Measurements from ENCODE around the gene IRX6.

IRX6 gene

GRCh38 chr16:55340445-55340844, 16.4 kb downstream of the IRX6 start:
- no peaks in the 10 kb centered on the region for H3K79me2 ChIP-seq (ENCODE audit: insufficient read depth, low read depth)
- no peaks in the 10 kb centered on the region for H4K20me1 ChIP-seq (ENCODE audit: insufficient read depth)
- TF ChIP-seq CTCF (conservative IDR thresholded peaks at IDR 0.05; ENCODE audit: low read depth, low read length), result no peak
- H3K27me3 ChIP-seq (ENCODE audit: insufficient read depth, low read depth), result no peaks in the 10 kb centered on the region
- H2AFZ ChIP-seq (ENCODE audit: low read depth), result no peak overlapping the region
- H3K4me2 ChIP-seq, result no peak overlapping the region
- H3K36me3 ChIP-seq (ENCODE audit: insufficient read depth), result no peaks in the 10 kb centered on the region
- no peaks in the 10 kb centered on the region for H3K4me1 ChIP-seq (ENCODE audit: low read depth, poor library complexity, severe bottlenecking)
- H3K27ac ChIP-seq, result no peak overlapping the region
- H3K9ac ChIP-seq, result no peak overlapping the region
- H3K4me3 ChIP-seq (IDR thresholded peaks at IDR 0.05; ENCODE audit: insufficient read depth, low read depth, low read length), result no peak overlapping the region

- no peaks in the 10 kb centered on the region for H3K79me2 ChIP-seq (ENCODE audit: insufficient read depth, low read depth)
- H3K4me2 ChIP-seq, result no peak overlapping the region
Observed at GRCh38 chr16:55341681-55342080, 17.7 kb downstream of the IRX6 start.

DNA sequence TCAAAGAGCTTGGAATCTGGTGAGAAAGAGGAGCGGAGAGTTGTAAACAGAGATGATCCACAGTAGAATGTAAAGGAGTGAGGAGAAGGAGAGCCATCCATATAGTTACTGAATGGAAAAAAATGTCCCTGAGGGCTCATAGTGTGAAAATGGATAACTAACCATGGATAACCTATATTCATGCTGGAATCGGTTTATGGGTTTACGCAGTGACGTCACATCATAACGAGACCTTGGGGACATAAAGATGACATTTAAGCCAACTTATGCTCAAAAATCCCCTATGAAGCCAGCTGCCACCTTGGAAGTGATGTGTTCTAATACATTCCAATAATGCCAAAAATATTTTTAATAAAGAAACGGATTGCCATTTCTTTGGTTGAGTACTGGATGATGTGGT, 22.5 kb downstream of the IRX6 start:
- Histone ChIP-seq H3K9ac (no peak overlapping the region), H3K79me2 (ENCODE audit: insufficient read depth, low read depth) (no peaks in the 10 kb centered on the region), H3K36me3 (ENCODE audit: insufficient read depth) (no peaks in the 10 kb centered on the region), H3K4me2 (no peak overlapping the region), H3K27me3 (ENCODE audit: insufficient read depth, low read depth) (no peaks in the 10 kb centered on the region), H3K4me3 (IDR thresholded peaks at IDR 0.05; ENCODE audit: insufficient read depth, low read depth, low read length) (no peak overlapping the region), H3K27ac (no peak overlapping the region), H2AFZ (ENCODE audit: low read depth) (no peak overlapping the region), H3K4me1 (ENCODE audit: low read depth, poor library complexity, severe bottlenecking) (no peaks in the 10 kb centered on the region), H4K20me1 (ENCODE audit: insufficient read depth) (no peaks in the 10 kb centered on the region)
- TF ChIP-seq CTCF (conservative IDR thresholded peaks at IDR 0.05; ENCODE audit: low read depth, low read length), result no peak

More at GRCh38 chr16:55341681-55342080, 17.7 kb downstream of the IRX6 start:
- Histone ChIP-seq H3K4me1 (ENCODE audit: low read depth, poor library complexity, severe bottlenecking) (no peaks in the 10 kb centered on the region), H4K20me1 (ENCODE audit: insufficient read depth) (no peaks in the 10 kb centered on the region), H3K4me3 (IDR thresholded peaks at IDR 0.05; ENCODE audit: insufficient read depth, low read depth, low read length) (no peak overlapping the region), H3K9ac (no peak overlapping the region), H3K36me3 (ENCODE audit: insufficient read depth) (no peaks in the 10 kb centered on the region), H3K27me3 (ENCODE audit: insufficient read depth, low read depth) (no peaks in the 10 kb centered on the region), H3K27ac (no peak overlapping the region), H2AFZ (ENCODE audit: low read depth) (no peak overlapping the region)
- no peak for TF ChIP-seq CTCF (conservative IDR thresholded peaks at IDR 0.05; ENCODE audit: low read depth, low read length)

GRCh38 chr16:55349867-55350266, 25.9 kb downstream of the IRX6 start:
- no peaks in the 10 kb centered on the region for H4K20me1 ChIP-seq (ENCODE audit: insufficient read depth)
- no peaks in the 10 kb centered on the region for H3K36me3 ChIP-seq (ENCODE audit: insufficient read depth)

More at GRCh38 chr16:55349867-55350266, 25.9 kb downstream of the IRX6 start:
- Histone ChIP-seq H3K9ac (no peak overlapping the region), H3K4me2 (no peak overlapping the region), H3K27ac (no peak overlapping the region), H3K79me2 (ENCODE audit: insufficient read depth, low read depth) (no peaks in the 10 kb centered on the region), H3K4me3 (IDR thresholded peaks at IDR 0.05; ENCODE audit: insufficient read depth, low read depth, low read length) (no peak overlapping the region), H3K4me1 (ENCODE audit: low read depth, poor library complexity, severe bottlenecking) (no peaks in the 10 kb centered on the region), H3K27me3 (ENCODE audit: insufficient read depth, low read depth) (no peaks in the 10 kb centered on the region), H2AFZ (ENCODE audit: low read depth) (no peak overlapping the region)
- no peak for TF ChIP-seq CTCF (conservative IDR thresholded peaks at IDR 0.05; ENCODE audit: low read depth, low read length)
